WTC11 (cell line): ENCODE data around the gene RNF181. TPM values are rescaled to one million over a fixed set of nuclear protein-coding genes. Genes with fewer than 3 reads are reported as not detected.

ENCODE experiments used
- ATAC-seq: fragments of 200-7000 bp; cut with Tn5 transposase; 2 replicates; pipeline ENCODE4 v1.10.0; 2021; ENCODE audit warnings: mild to moderate bottlenecking, moderate library complexity
- CTCF ChIA-PET: fragments of 300-600 bp; sonication (Branson Sonifier 250); formaldehyde crosslinking; loops from one replicate; lab custom pipeline; 2021; ENCODE audit warnings: antibody characterized with exemption; lab: Charles Lee
- POLR2A ChIA-PET: fragments of 350-600 bp; sonication (Branson Sonifier 250); formaldehyde crosslinking; loops from one replicate; lab custom pipeline; 2021; ENCODE audit warnings: antibody characterized with exemption; lab: Charles Lee
- DNase-seq: peaks from one replicate; pipeline ENCODE4 v3.0.0; 2021; ENCODE audit warnings: low spot score
- H3K27ac Mint-ChIP-seq: 2 replicates; pipeline ENCODE4 v1.8.0; 2021; ENCODE audit warnings: mixed read lengths
- H3K27me3 Mint-ChIP-seq: 2 replicates; pipeline ENCODE4 v1.8.0; 2021; ENCODE audit warnings: low read depth, mild to moderate bottlenecking, moderate library complexity, mixed read lengths
- H3K36me3 Mint-ChIP-seq: 2 replicates; pipeline ENCODE4 v1.8.0; 2021; ENCODE audit warnings: mixed read lengths
- H3K4me1 Mint-ChIP-seq: 2 replicates; pipeline ENCODE4 v1.8.0; 2022; ENCODE audit warnings: mixed read lengths
- H3K4me3 Mint-ChIP-seq: 2 replicates; pipeline ENCODE4 v1.8.0; 2021; ENCODE audit warnings: mild to moderate bottlenecking, moderate library complexity, mixed read lengths
- H3K9me3 Mint-ChIP-seq: 2 replicates; pipeline ENCODE4 v1.8.0; 2021; ENCODE audit warnings: mixed read lengths
- SMAD3 ChIP-seq: sonication (generic); formaldehyde crosslinking; IDR thresholded peaks from 2 replicates; pipeline ENCODE4 v1.8.0; 2022; ENCODE audit warnings: missing genetic modification reagents, mild to moderate bottlenecking, borderline replicate concordance
- TP53 ChIP-seq: sonication (generic); formaldehyde crosslinking; IDR thresholded peaks from 2 replicates; pipeline ENCODE4 v1.8.1; 2023; ENCODE audit warnings: mild to moderate bottlenecking, missing genetic modification reagents
- ZNF232 ChIP-seq: sonication (generic); formaldehyde crosslinking; IDR thresholded peaks from 2 replicates; pipeline ENCODE4 v1.8.0; 2022; ENCODE audit warnings: mild to moderate bottlenecking, missing genetic modification reagents
- ZNF317 ChIP-seq: sonication (generic); formaldehyde crosslinking; IDR thresholded peaks from 2 replicates; pipeline ENCODE4 v1.8.1; 2023; ENCODE audit warnings: low read depth, mild to moderate bottlenecking, moderate library complexity, missing genetic modification reagents, borderline replicate concordance
- total RNA-seq: library from RNA; stranded (reverse); gene quantifications from 3 replicates; pipeline ENCODE4 v1.2.3, GENCODE V29; 2021
- TF ChIP-seq, protein P1 (sequence below): sonication (generic); formaldehyde crosslinking; IDR thresholded peaks from 2 replicates; pipeline ENCODE4 v1.8.1; 2022; ENCODE audit warnings: mild to moderate bottlenecking, moderate library complexity, missing genetic modification reagents
- TF ChIP-seq, protein P2 (sequence below): sonication (generic); formaldehyde crosslinking; IDR thresholded peaks from 2 replicates; pipeline ENCODE4 v1.8.1; 2022; ENCODE audit warnings: mild to moderate bottlenecking, missing genetic modification reagents, moderate library complexity, borderline replicate concordance
- TF ChIP-seq, protein P3 (sequence below): sonication (generic); formaldehyde crosslinking; IDR thresholded peaks from 2 replicates; pipeline ENCODE4 v1.8.1; 2023; ENCODE audit warnings: mild to moderate bottlenecking, missing genetic modification reagents
- TF ChIP-seq, protein P4 (sequence below): sonication (generic); formaldehyde crosslinking; IDR thresholded peaks from 2 replicates; pipeline ENCODE4 v1.8.1; 2023; ENCODE audit warnings: mild to moderate bottlenecking, moderate library complexity, missing genetic modification reagents
- TF ChIP-seq, protein P5 (sequence below): sonication (generic); formaldehyde crosslinking; conservative IDR thresholded peaks from 2 replicates; pipeline ENCODE4 v1.8.1; 2023; ENCODE audit warnings: mild to moderate bottlenecking, low read depth, missing genetic modification reagents, moderate library complexity
- TF ChIP-seq, protein P6 (sequence below): fragments of 250-450 bp; sonication (Bioruptor Pico); IDR thresholded peaks from 2 replicates; pipeline ENCODE4 v1.9.0; 2021; ENCODE audit warnings: mild to moderate bottlenecking
- TF ChIP-seq, protein P7 (sequence below): sonication (generic); formaldehyde crosslinking; conservative IDR thresholded peaks from 2 replicates; pipeline ENCODE4 v1.8.1; 2022; ENCODE audit warnings: mild to moderate bottlenecking, missing genetic modification reagents
- TF ChIP-seq, protein P8 (sequence below): fragments of 250-450 bp; sonication (Bioruptor Pico); IDR thresholded peaks from 2 replicates; pipeline ENCODE4 v2.1.2; 2022; ENCODE audit warnings: mild to moderate bottlenecking, moderate library complexity
- TF ChIP-seq, protein P9 (sequence below): sonication (generic); formaldehyde crosslinking; IDR thresholded peaks from 2 replicates; pipeline ENCODE4 v1.8.0; 2022; ENCODE audit warnings: missing genetic modification reagents

The RNF181 gene
- total RNA-seq, 1 experiment from 2014 or later = 95.4 TPM

DNA sequence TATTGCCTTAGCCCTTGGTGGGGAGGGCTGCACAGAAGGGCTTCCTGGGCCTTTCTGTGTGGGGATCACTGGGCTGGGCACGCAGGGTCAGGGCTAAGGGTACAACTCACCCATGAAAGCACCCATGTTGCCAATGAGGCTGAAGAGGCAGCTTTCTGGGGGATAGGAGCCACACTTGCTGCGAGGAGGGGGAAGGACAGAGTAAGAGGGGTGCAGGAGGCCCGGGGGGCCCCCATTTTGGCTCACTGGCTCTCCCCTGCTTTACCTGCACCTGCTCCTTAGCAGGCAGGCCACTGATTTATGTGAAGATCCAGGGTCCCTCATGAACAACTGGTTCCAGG lies 4.7 kb downstream of the RNF181 start (continued):
- TF ChIP-seq, protein P1, sequence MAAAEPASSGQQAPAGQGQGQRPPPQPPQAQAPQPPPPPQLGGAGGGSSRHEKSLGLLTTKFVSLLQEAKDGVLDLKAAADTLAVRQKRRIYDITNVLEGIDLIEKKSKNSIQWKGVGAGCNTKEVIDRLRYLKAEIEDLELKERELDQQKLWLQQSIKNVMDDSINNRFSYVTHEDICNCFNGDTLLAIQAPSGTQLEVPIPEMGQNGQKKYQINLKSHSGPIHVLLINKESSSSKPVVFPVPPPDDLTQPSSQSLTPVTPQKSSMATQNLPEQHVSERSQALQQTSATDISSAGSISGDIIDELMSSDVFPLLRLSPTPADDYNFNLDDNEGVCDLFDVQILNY (CRISPR knock-in tag) = no peak
- TF ChIP-seq, protein P2, sequence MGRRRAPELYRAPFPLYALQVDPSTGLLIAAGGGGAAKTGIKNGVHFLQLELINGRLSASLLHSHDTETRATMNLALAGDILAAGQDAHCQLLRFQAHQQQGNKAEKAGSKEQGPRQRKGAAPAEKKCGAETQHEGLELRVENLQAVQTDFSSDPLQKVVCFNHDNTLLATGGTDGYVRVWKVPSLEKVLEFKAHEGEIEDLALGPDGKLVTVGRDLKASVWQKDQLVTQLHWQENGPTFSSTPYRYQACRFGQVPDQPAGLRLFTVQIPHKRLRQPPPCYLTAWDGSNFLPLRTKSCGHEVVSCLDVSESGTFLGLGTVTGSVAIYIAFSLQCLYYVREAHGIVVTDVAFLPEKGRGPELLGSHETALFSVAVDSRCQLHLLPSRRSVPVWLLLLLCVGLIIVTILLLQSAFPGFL (CRISPR knock-in tag) = no peak
- TF ChIP-seq, protein P3, sequence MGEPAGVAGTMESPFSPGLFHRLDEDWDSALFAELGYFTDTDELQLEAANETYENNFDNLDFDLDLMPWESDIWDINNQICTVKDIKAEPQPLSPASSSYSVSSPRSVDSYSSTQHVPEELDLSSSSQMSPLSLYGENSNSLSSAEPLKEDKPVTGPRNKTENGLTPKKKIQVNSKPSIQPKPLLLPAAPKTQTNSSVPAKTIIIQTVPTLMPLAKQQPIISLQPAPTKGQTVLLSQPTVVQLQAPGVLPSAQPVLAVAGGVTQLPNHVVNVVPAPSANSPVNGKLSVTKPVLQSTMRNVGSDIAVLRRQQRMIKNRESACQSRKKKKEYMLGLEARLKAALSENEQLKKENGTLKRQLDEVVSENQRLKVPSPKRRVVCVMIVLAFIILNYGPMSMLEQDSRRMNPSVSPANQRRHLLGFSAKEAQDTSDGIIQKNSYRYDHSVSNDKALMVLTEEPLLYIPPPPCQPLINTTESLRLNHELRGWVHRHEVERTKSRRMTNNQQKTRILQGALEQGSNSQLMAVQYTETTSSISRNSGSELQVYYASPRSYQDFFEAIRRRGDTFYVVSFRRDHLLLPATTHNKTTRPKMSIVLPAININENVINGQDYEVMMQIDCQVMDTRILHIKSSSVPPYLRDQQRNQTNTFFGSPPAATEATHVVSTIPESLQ (CRISPR knock-in tag) = no peak
- TF ChIP-seq ZNF317 = no peak
- TF ChIP-seq, protein P4, sequence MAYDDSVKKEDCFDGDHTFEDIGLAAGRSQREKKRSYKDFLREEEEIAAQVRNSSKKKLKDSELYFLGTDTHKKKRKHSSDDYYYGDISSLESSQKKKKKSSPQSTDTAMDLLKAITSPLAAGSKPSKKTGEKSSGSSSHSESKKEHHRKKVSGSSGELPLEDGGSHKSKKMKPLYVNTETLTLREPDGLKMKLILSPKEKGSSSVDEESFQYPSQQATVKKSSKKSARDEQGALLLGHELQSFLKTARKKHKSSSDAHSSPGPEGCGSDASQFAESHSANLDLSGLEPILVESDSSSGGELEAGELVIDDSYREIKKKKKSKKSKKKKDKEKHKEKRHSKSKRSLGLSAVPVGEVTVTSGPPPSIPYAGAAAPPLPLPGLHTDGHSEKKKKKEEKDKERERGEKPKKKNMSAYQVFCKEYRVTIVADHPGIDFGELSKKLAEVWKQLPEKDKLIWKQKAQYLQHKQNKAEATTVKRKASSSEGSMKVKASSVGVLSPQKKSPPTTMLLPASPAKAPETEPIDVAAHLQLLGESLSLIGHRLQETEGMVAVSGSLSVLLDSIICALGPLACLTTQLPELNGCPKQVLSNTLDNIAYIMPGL (CRISPR knock-in tag) = no peak
- no peak for TF ChIP-seq SMAD3 (CRISPR knock-in tag)

DNA sequence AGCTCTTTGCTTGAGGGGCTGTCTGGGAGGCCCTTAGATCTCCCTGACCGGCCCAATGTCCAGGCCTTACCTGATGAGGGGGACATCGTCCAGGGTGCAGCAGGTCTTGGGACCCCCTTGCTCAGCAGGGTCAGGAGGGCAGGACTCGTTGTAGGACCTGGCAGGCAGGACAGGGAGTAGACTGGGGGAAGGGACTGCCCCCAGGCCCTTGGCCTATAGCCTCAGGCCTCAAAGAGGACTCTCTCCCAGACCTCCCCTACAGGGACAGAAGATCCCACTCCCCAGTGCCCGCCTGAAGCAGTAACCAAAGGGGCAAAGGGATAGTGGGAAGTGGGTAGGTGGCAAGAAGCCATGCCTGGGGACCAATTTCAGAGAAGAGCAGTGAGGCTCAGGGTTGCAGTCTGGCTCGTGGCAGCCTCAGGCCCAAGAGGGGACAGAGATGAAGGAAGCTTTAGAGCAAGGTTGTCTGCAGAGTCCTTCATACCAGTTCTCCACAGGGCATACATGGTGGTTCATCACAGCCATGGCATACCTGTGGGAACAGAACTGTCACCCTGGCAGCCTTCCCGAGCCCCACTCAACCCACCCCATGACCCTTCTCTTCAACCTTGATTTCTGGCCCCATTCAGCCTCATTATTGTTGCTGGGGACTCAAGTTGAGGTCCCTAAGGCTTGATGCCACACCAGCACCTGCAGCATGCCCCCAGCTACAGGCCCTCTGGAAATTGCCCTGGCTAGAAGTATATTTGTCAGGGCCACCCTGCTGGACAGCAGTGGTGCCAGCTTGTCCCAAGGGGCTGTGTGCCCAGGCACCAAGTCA lies 5.6 kb downstream of the RNF181 start:
- H3K9me3 Mint-ChIP-seq = no peaks in the 10 kb centered on the region
- DNase-seq (no peak), ATAC-seq (no peak)
- no peaks in the 10 kb centered on the region for H3K27me3 Mint-ChIP-seq
- peaks cover 18% of the 10 kb centered on the region for H3K4me1 Mint-ChIP-seq
- CTCF ChIA-PET = no interaction called here
- H3K4me3 Mint-ChIP-seq = peak overlapping the region; percentile 86
- H3K36me3 Mint-ChIP-seq = peaks cover 14% of the 10 kb centered on the region; the same call in 1 of the 2 replicates
- TF ChIP-seq, protein P5, sequence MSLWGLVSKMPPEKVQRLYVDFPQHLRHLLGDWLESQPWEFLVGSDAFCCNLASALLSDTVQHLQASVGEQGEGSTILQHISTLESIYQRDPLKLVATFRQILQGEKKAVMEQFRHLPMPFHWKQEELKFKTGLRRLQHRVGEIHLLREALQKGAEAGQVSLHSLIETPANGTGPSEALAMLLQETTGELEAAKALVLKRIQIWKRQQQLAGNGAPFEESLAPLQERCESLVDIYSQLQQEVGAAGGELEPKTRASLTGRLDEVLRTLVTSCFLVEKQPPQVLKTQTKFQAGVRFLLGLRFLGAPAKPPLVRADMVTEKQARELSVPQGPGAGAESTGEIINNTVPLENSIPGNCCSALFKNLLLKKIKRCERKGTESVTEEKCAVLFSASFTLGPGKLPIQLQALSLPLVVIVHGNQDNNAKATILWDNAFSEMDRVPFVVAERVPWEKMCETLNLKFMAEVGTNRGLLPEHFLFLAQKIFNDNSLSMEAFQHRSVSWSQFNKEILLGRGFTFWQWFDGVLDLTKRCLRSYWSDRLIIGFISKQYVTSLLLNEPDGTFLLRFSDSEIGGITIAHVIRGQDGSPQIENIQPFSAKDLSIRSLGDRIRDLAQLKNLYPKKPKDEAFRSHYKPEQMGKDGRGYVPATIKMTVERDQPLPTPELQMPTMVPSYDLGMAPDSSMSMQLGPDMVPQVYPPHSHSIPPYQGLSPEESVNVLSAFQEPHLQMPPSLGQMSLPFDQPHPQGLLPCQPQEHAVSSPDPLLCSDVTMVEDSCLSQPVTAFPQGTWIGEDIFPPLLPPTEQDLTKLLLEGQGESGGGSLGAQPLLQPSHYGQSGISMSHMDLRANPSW (CRISPR knock-in tag) = no peak
- TF ChIP-seq, protein P6, sequence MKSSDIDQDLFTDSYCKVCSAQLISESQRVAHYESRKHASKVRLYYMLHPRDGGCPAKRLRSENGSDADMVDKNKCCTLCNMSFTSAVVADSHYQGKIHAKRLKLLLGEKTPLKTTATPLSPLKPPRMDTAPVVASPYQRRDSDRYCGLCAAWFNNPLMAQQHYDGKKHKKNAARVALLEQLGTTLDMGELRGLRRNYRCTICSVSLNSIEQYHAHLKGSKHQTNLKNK (CRISPR knock-in tag) = no peak
- TF ChIP-seq, protein P7, sequence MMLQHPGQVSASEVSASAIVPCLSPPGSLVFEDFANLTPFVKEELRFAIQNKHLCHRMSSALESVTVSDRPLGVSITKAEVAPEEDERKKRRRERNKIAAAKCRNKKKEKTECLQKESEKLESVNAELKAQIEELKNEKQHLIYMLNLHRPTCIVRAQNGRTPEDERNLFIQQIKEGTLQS (CRISPR knock-in tag) = no peak
- TF ChIP-seq, protein P8, sequence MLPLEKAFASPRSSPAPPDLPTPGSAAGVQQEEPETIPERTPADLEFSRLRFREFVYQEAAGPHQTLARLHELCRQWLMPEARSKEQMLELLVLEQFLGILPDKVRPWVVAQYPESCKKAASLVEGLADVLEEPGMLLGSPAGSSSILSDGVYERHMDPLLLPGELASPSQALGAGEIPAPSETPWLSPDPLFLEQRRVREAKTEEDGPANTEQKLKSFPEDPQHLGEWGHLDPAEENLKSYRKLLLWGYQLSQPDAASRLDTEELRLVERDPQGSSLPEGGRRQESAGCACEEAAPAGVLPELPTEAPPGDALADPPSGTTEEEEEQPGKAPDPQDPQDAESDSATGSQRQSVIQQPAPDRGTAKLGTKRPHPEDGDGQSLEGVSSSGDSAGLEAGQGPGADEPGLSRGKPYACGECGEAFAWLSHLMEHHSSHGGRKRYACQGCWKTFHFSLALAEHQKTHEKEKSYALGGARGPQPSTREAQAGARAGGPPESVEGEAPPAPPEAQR = no peak
- TF ChIP-seq, protein P9, sequence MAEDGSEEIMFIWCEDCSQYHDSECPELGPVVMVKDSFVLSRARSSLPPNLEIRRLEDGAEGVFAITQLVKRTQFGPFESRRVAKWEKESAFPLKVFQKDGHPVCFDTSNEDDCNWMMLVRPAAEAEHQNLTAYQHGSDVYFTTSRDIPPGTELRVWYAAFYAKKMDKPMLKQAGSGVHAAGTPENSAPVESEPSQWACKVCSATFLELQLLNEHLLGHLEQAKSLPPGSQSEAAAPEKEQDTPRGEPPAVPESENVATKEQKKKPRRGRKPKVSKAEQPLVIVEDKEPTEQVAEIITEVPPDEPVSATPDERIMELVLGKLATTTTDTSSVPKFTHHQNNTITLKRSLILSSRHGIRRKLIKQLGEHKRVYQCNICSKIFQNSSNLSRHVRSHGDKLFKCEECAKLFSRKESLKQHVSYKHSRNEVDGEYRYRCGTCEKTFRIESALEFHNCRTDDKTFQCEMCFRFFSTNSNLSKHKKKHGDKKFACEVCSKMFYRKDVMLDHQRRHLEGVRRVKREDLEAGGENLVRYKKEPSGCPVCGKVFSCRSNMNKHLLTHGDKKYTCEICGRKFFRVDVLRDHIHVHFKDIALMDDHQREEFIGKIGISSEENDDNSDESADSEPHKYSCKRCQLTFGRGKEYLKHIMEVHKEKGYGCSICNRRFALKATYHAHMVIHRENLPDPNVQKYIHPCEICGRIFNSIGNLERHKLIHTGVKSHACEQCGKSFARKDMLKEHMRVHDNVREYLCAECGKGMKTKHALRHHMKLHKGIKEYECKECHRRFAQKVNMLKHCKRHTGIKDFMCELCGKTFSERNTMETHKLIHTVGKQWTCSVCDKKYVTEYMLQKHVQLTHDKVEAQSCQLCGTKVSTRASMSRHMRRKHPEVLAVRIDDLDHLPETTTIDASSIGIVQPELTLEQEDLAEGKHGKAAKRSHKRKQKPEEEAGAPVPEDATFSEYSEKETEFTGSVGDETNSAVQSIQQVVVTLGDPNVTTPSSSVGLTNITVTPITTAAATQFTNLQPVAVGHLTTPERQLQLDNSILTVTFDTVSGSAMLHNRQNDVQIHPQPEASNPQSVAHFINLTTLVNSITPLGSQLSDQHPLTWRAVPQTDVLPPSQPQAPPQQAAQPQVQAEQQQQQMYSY (CRISPR knock-in tag) = no peak
- no peak for TF ChIP-seq TP53 (CRISPR knock-in tag)
- TF ChIP-seq ZNF232 (CRISPR knock-in tag) = no peak
- POLR2A ChIA-PET = interaction anchor here (0.5 to 1.1 kb wide), 2 partner anchors 11 to 39 kb away, joined by 3 to 4 read pairs; no protein-coding TSS in a partner anchor
- H3K27ac Mint-ChIP-seq = 0 out of 2 replicates have a peak overlapping the region, but pooled peaks have one; percentile 15
